K562 (cell line): ENCODE measurements around the gene TENM3. TPM values are rescaled to one million over a fixed set of nuclear protein-coding genes. Genes with fewer than 3 reads are reported as not detected.

Source experiments
- ATAC-seq: fragments of 200-7000 bp; cut with Tn5 transposase; 3 replicates; pipeline ENCODE4 v1.9.1; 2020; ENCODE audit warnings: moderate library complexity
- BruUV-seq: library from RNA; stranded (reverse); fragments of 400-500 nt; replicated peaks from 2 replicates; lab custom pipeline; 2021; lab: Mats Ljungman, UMichigan
- CTCF ChIA-PET: fragments of 300-600 bp; formaldehyde crosslinking; extraction: SDS; loops from one replicate; lab custom pipeline; 2021; ENCODE audit warnings: low intra/inter-chr PET ratio; lab: Yijun Ruan, JAX
- POLR2A ChIA-PET: fragments of 300-600, 350-650 bp; sonication (Branson Sonifier 250); formaldehyde crosslinking; extraction: SDS; loops from one replicate; lab custom pipeline; 2021; ENCODE audit warnings: antibody characterized with exemption, inconsistent platforms; lab: Yijun Ruan, JAX
- DNase-seq, 4 experiments: peaks; one replicate each; pipeline versions ENCODE4 v3.0.0 to v3.0.0-alpha.2; 2011 to 2018; ENCODE audit warnings: low spot score in 3 of 4, mixed read lengths in 3 of 4; ENCODE audit errors: extremely low read depth in 1 of 4
- FAIRE-seq: peaks from 2 replicates; lab custom pipeline; 2011; peaks lifted over from hg19 to GRCh38; lab: Jason Lieb, UNC
- H2AFZ ChIP-seq: 2 replicates; pipeline ENCODE4 v1.6.0; 2011; ENCODE audit warnings: low read depth, low read length, control low read depth, inconsistent platforms
- H3K27ac ChIP-seq: fragments of 200-600 bp; 3 replicates; pipeline ENCODE4 v1.8.0; 2011; ENCODE audit warnings: low read depth, mild to moderate bottlenecking, control low read depth, inconsistent platforms, low read length, moderate library complexity, mixed read lengths; ENCODE audit errors: extremely low read depth
- H3K27me3 ChIP-seq, 2 experiments: fragments of 300-600 bp in 1 of 2; 2 replicates in 1 of 2; 3 replicates in 1 of 2; pipeline versions ENCODE4 v1.6.0 to v1.8.0; 2011; ENCODE audit warnings: inconsistent platforms in 2 of 2, low read length in 2 of 2, mild to moderate bottlenecking in 1 of 2, mixed read lengths in 1 of 2, moderate library complexity in 1 of 2; ENCODE audit not compliant: control insufficient read depth in 2 of 2, insufficient read depth in 2 of 2
- H3K36me3 ChIP-seq: fragments of 300-600 bp; 3 replicates; pipeline ENCODE4 v1.8.0; 2011; ENCODE audit warnings: mild to moderate bottlenecking, low read length, inconsistent platforms; ENCODE audit not compliant: control insufficient read depth, insufficient read depth
- H3K4me1 ChIP-seq, 2 experiments: fragments of 200-600 bp in 1 of 2; replicated peaks in 1 of 2; 2 replicates in 1 of 2; 3 replicates in 1 of 2; pipeline versions ENCODE4 v1.5.1 to v1.8.0; 2011; ENCODE audit warnings: inconsistent platforms in 2 of 2, low read length in 2 of 2, mild to moderate bottlenecking in 1 of 2, mixed read lengths in 1 of 2, moderate library complexity in 1 of 2; ENCODE audit not compliant: control insufficient read depth in 2 of 2, insufficient read depth in 2 of 2
- H3K4me2 ChIP-seq: 2 replicates; pipeline ENCODE4 v1.6.1; 2011; ENCODE audit warnings: low read length, control low read depth, inconsistent platforms, mixed read lengths; ENCODE audit not compliant: insufficient read depth
- H3K4me3 ChIP-seq: fragments of 200-600 bp; sonication (generic), shearing (Covaris generic); 2 replicates; pipeline ENCODE4 v1.5.1; 2016; ENCODE audit warnings: control low read depth, inconsistent platforms
- H3K79me2 ChIP-seq: fragments of 200-600 bp; 3 replicates; pipeline ENCODE4 v1.8.0; 2011; ENCODE audit warnings: low read length, inconsistent platforms; ENCODE audit not compliant: control insufficient read depth, insufficient read depth
- H3K9ac ChIP-seq, 2 experiments: 2 replicates each; pipeline versions ENCODE4 v1.6.0 to v1.6.1; 2011; ENCODE audit warnings: low read depth in 2 of 2, low read length in 2 of 2, control low read depth in 1 of 2, inconsistent platforms in 1 of 2, mild to moderate bottlenecking in 1 of 2, mixed read lengths in 1 of 2; ENCODE audit not compliant: insufficient read depth in 1 of 2
- H3K9me1 ChIP-seq: one replicate; pipeline ENCODE4 v1.6.0; 2011; ENCODE audit warnings: inconsistent platforms, mild to moderate bottlenecking, low read length, moderate library complexity; ENCODE audit not compliant: control insufficient read depth, insufficient read depth
- H3K9me3 ChIP-seq: replicated peaks from 2 replicates; pipeline ENCODE4 v1.5.1; 2011; ENCODE audit warnings: low read depth, low read length, inconsistent platforms; ENCODE audit not compliant: control insufficient read depth, insufficient read depth
- H4K20me1 ChIP-seq: replicated peaks from 2 replicates; pipeline ENCODE4 v1.6.1; 2011; ENCODE audit warnings: low read length, inconsistent platforms, mixed read lengths; ENCODE audit not compliant: control insufficient read depth, insufficient read depth
- ARID2 ChIP-seq: fragments of 450-650 bp; IDR thresholded peaks from 2 replicates; pipeline ENCODE4 v1.6.1; 2017; ENCODE audit warnings: antibody characterized with exemption, mild to moderate bottlenecking
- HNRNPH1 ChIP-seq: fragments of 200-400 bp; formaldehyde crosslinking; optimal IDR thresholded peaks from 2 replicates; pipeline ENCODE3; 2017; ENCODE audit warnings: low read depth, mild to moderate bottlenecking, low read length, moderate library complexity
- ILF3 ChIP-seq: fragments of 450-650 bp; IDR thresholded peaks from 2 replicates; pipeline ENCODE4 v1.6.1; 2018; ENCODE audit warnings: antibody characterized with exemption, mild to moderate bottlenecking, moderate library complexity, borderline replicate concordance
- TSC22D4 ChIP-seq: fragments of 450-650 bp; IDR thresholded peaks from 2 replicates; pipeline ENCODE4 v1.6.1; 2016; ENCODE audit warnings: missing genetic modification characterization, missing biosample characterization, control low read depth
- ZNF76 ChIP-seq: fragments of 250-450 bp; sonication (Bioruptor Pico); IDR thresholded peaks from 2 replicates; pipeline ENCODE4 v1.4.0; 2020; ENCODE audit warnings: mild to moderate bottlenecking, moderate library complexity, borderline replicate concordance
- in situ Hi-C: fragments of 300-500 bp; cut with MboI; formaldehyde crosslinking; loops from 4 replicates; pipeline ENCODE4 v1.15.0; 2018; ENCODE audit warnings: inconsistent platforms, mixed read lengths
- intact Hi-C: fragments of 100-400 bp; cut with micrococcal nuclease; formaldehyde crosslinking; loops from 2 replicates; pipeline ENCODE4 v1.14.2; 2022
- polyA plus RNA-seq, 8 experiments: library from polyadenylated mRNA; depleted of rRNA in 4 of 8; stranded (reverse) in 5 of 8; unstranded in 3 of 8; fragments of >200 nt; fragmentation: Nextera tagmentation in 2 of 8; fragmentation: Illumina TruSeq in 1 of 8; extraction: Ambion mirVana in 2 of 8; extraction: Trizol in 1 of 8; gene quantifications; 2 replicates each; pipeline versions ENCODE4 v1.2.1 to v1.2.3, GENCODE V29; 2011 to 2014; ENCODE audit warnings: inconsistent platforms in 1 of 8, missing spikeins in 1 of 8
- total RNA-seq, 7 experiments: library from RNA; depleted of rRNA in 6 of 7; stranded (reverse); fragments of >200 nt in 6 of 7; fragmentation: Illumina TruSeq in 2 of 7; extraction: Trizol in 2 of 7; gene quantifications; 2 replicates each; pipeline versions ENCODE4 v1.2.1 to v1.2.3, GENCODE V29; 2011 to 2021; ENCODE audit warnings: low replicate concordance in 1 of 7
- TF ChIP-seq, protein P1 (sequence below): IDR thresholded peaks from 3 replicates; pipeline ENCODE4 v1.6.1; 2011; ENCODE audit warnings: borderline replicate concordance, mild to moderate bottlenecking, moderate library complexity; ENCODE audit not compliant: insufficient read length; ENCODE audit errors: extremely low read depth
- TF ChIP-seq, protein P2 (sequence below), 2 experiments: fragments of 450-650 bp; conservative IDR thresholded peaks; 2 replicates each; pipeline ENCODE4 v1.6.1; 2017; ENCODE audit warnings: mild to moderate bottlenecking in 2 of 2, moderate library complexity in 2 of 2

Gene TENM3
- total and polyA plus RNA-seq, 9 of the 15 experiments (the other 6 are each of a cell fraction or from before 2014, with no cell fraction given) = 0.01 to 0.02 TPM; not detected in 7

DNA sequence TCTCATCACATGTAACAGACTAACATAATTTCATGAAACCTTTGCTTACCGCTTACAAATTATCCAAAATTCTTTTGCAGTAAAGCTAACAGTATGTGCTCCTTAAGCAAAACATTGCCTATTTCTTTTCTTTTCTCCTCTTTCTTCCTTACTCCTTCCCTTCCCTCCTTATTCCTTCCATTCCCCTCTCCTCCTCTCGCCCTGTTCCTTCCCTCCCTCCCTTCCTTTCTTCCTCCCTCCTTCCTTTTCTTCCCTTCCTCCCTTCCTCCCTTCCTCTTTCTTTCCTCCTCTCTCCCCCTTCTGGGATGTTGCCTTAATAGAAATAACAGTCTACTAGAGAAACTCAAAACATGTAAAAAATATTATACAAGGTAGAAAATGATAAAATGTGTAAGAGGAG is 246.4 kb downstream of the TENM3 start (continued):
- TF ChIP-seq, protein P1, sequence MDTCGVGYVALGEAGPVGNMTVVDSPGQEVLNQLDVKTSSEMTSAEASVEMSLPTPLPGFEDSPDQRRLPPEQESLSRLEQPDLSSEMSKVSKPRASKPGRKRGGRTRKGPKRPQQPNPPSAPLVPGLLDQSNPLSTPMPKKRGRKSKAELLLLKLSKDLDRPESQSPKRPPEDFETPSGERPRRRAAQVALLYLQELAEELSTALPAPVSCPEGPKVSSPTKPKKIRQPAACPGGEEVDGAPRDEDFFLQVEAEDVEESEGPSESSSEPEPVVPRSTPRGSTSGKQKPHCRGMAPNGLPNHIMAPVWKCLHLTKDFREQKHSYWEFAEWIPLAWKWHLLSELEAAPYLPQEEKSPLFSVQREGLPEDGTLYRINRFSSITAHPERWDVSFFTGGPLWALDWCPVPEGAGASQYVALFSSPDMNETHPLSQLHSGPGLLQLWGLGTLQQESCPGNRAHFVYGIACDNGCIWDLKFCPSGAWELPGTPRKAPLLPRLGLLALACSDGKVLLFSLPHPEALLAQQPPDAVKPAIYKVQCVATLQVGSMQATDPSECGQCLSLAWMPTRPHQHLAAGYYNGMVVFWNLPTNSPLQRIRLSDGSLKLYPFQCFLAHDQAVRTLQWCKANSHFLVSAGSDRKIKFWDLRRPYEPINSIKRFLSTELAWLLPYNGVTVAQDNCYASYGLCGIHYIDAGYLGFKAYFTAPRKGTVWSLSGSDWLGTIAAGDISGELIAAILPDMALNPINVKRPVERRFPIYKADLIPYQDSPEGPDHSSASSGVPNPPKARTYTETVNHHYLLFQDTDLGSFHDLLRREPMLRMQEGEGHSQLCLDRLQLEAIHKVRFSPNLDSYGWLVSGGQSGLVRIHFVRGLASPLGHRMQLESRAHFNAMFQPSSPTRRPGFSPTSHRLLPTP = no peak
- TF ChIP-seq TSC22D4 (tag) = no peak

DNA sequence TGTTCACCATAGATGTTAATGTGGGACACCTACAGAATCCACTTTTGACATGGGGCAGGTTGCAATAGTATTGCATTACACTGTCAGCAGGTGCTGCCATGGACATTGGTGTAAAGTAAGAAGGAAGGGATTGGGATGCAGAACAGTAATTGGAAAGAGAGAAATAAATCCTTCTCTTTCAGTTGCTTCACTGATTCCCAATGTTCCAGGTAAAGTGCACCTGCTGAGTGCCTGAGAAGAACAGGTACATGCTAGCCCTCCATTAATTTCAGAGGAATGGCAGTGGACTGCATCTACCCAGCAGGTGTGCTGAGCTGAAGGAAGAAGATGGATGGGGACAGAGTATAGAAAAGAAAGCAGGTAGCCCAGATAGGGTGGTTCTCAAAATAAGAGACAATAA is 248.5 kb downstream of the TENM3 start:
- FAIRE-seq (no peak), ATAC-seq (no peak), DNase-seq (no peak)
- Histone ChIP-seq H3K4me1 (no peaks in the 10 kb centered on the region), H3K27ac (no peak overlapping the region), H2AFZ (no peak overlapping the region), H3K9me3 (no peaks in the 10 kb centered on the region), H3K4me3 (no peak overlapping the region), H4K20me1 (no peaks in the 10 kb centered on the region), H3K4me2 (no peak overlapping the region), H3K9me1 (no peaks in the 10 kb centered on the region), H3K79me2 (no peaks in the 10 kb centered on the region), H3K9ac (no peak overlapping the region), H3K36me3 (no peaks in the 10 kb centered on the region), H3K27me3 (no peaks in the 10 kb centered on the region)
- CTCF ChIA-PET = no interaction called here
- POLR2A ChIA-PET = no interaction called here
- intact Hi-C loops (no loop called here), in situ Hi-C loops (no loop called here)
- BruUV-seq = no TSS peak
- TF ChIP-seq, protein P2, sequence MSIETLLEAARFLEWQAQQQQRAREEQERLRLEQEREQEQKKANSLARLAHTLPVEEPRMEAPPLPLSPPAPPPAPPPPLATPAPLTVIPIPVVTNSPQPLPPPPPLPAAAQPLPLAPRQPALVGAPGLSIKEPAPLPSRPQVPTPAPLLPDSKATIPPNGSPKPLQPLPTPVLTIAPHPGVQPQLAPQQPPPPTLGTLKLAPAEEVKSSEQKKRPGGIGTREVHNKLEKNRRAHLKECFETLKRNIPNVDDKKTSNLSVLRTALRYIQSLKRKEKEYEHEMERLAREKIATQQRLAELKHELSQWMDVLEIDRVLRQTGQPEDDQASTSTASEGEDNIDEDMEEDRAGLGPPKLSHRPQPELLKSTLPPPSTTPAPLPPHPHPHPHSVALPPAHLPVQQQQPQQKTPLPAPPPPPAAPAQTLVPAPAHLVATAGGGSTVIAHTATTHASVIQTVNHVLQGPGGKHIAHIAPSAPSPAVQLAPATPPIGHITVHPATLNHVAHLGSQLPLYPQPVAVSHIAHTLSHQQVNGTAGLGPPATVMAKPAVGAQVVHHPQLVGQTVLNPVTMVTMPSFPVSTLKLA (conservative IDR thresholded peaks at IDR 0.05) = no peak
- no peak for TF ChIP-seq ARID2
- TF ChIP-seq HNRNPH1 = no peak
- no peak for TF ChIP-seq ILF3
- TF ChIP-seq ZNF76 (CRISPR knock-in tag) = no peak
